ENCODE results near the gene BSDC1. TPM values are rescaled to one million over a fixed set of nuclear protein-coding genes. Genes with fewer than 3 reads are reported as not detected.
"Not testable (repeated sequence)": the region's sequence is repeated elsewhere in the genome, so short reads cannot be mapped to it uniquely, and the experiment has no call there.

Gene BSDC1
- total RNA-seq, 1 experiment from 2014 or later: 74.0 TPM

DNA sequence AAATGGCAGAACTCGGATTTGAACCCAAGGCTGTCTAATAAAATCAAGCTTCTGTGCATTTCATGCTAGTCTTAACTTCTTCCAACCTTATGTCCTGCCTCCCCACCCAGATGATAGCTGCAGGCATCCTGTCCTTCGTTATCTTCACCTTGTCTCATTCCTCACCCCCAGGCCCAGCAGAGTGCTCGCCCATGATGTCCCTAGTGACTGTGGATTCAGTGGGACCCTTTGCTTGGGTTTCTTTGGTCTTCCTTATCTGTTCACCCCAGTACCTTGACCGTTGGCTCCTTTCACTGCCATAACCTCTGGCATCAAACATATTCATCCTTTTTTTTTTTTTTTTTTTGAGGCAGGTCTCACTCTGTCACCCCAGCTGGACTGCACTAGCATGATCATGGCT is 5.6 kb upstream of the BSDC1 start:
- H3K27me3 ChIP-seq (ENCODE audit: insufficient read depth, low read depth): no peaks in the 10 kb centered on the region
- H3K27ac ChIP-seq: no peak overlapping the region
- no peak for DNase-seq
- H3K9me3 ChIP-seq (ENCODE audit: insufficient read depth, low read depth): no peaks in the 10 kb centered on the region
- ChIA-PET CTCF (interaction anchor here (0.7 to 0.9 kb wide), 2 partner anchors 110 to 957 kb away, joined by 5 to 10 read pairs; no protein-coding TSS in a partner anchor), POLR2A (ENCODE audit: unreplicated experiment) (no interaction called here)
- no peak overlapping the region for H3K4me2 ChIP-seq
- no peak overlapping the region for H2AFZ ChIP-seq
- TF ChIP-seq, protein P1, sequence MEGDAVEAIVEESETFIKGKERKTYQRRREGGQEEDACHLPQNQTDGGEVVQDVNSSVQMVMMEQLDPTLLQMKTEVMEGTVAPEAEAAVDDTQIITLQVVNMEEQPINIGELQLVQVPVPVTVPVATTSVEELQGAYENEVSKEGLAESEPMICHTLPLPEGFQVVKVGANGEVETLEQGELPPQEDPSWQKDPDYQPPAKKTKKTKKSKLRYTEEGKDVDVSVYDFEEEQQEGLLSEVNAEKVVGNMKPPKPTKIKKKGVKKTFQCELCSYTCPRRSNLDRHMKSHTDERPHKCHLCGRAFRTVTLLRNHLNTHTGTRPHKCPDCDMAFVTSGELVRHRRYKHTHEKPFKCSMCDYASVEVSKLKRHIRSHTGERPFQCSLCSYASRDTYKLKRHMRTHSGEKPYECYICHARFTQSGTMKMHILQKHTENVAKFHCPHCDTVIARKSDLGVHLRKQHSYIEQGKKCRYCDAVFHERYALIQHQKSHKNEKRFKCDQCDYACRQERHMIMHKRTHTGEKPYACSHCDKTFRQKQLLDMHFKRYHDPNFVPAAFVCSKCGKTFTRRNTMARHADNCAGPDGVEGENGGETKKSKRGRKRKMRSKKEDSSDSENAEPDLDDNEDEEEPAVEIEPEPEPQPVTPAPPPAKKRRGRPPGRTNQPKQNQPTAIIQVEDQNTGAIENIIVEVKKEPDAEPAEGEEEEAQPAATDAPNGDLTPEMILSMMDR (conservative IDR thresholded peaks at IDR 0.05): no peak
- no peak for TF ChIP-seq EZH2 (IDR thresholded peaks at IDR 0.05; ENCODE audit: low read depth)
- intact Hi-C loops (cut with micrococcal nuclease; ENCODE audit: unreplicated experiment): loop anchor here (5.0 to 10.0 kb wide), 3 partner anchors 175 to 697 kb away; partner anchors contain the start of genes EIF3I, RBBP4, TMEM234 and ZBTB8OS
- H3K4me1 ChIP-seq (replicated peaks; ENCODE audit: insufficient read depth): peaks cover 10% of the 10 kb centered on the region; the same call in 1 of the 2 replicates
- no peaks in the 10 kb centered on the region for H3K9me2 ChIP-seq (ENCODE audit: insufficient read depth)
- H3F3A ChIP-seq (ENCODE audit: insufficient read depth, low read depth): peaks cover 4% of the 10 kb centered on the region; the same call in 1 of the 2 replicates
- no peaks in the 10 kb centered on the region for H4K20me1 ChIP-seq (ENCODE audit: insufficient read depth)
- H3K4me3 ChIP-seq: no peak overlapping the region
- BruUV-seq (replicated peaks): no TSS peak
- no peaks in the 10 kb centered on the region; the same call in 1 of the 2 replicates for H3K79me2 ChIP-seq (ENCODE audit: low read depth)
- H3K36me3 ChIP-seq (ENCODE audit: low read depth): no peaks in the 10 kb centered on the region

DNA sequence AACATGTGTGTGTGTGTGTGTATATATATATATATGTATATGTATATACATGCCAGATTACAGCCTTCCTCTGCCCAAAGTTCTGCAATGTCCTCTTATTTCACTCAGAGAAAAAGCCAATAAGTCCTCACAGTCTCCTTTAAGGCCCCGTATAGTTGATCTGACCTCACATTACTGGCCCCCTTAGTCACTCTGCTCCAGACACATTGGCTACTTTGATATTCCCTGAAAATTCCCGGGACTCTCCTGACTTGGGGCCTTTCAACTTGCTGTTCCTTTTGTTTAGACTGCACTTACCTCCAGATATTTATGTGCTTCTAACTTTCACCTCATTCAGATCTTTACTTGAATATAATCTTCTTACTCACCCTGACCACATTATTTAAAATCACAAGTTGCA is 4.2 kb upstream of the BSDC1 start:
- ChIA-PET POLR2A (ENCODE audit: unreplicated experiment) (no interaction called here), CTCF (no interaction called here)
- H3F3A ChIP-seq (ENCODE audit: insufficient read depth, low read depth): peaks cover 6% of the 10 kb centered on the region; the same call in 1 of the 2 replicates
- no peak overlapping the region for H3K27ac ChIP-seq
- no peaks in the 10 kb centered on the region for H3K9me2 ChIP-seq (ENCODE audit: insufficient read depth)
- no peak overlapping the region for H3K4me2 ChIP-seq
- H3K9me3 ChIP-seq (ENCODE audit: insufficient read depth, low read depth): no peaks in the 10 kb centered on the region
- H3K36me3 ChIP-seq (ENCODE audit: low read depth): no peaks in the 10 kb centered on the region
- intact Hi-C loops (cut with micrococcal nuclease; ENCODE audit: unreplicated experiment): loop anchor here (10.0 kb wide), 1 partner anchor 174 kb away; the partner anchor contains the start of genes EIF3I and TMEM234
- peaks cover 12% of the 10 kb centered on the region for H3K4me1 ChIP-seq (replicated peaks; ENCODE audit: insufficient read depth)
- H2AFZ ChIP-seq: no peak overlapping the region
- peaks cover 1% of the 10 kb centered on the region; the same call in 1 of the 2 replicates for H4K20me1 ChIP-seq (ENCODE audit: insufficient read depth)
- DNase-seq: no peak
- TF ChIP-seq, protein P1 (conservative IDR thresholded peaks at IDR 0.05): no peak
- TF ChIP-seq EZH2 (IDR thresholded peaks at IDR 0.05; ENCODE audit: low read depth): no peak
- no peak overlapping the region for H3K4me3 ChIP-seq
- H3K79me2 ChIP-seq (ENCODE audit: low read depth): peaks cover 7% of the 10 kb centered on the region
- H3K27me3 ChIP-seq (ENCODE audit: insufficient read depth, low read depth): no peaks in the 10 kb centered on the region
- no TSS peak for BruUV-seq (replicated peaks)

- H3K36me3 ChIP-seq (ENCODE audit: low read depth); CTCF ChIA-PET; H4K20me1 ChIP-seq (ENCODE audit: insufficient read depth); H3K9me2 ChIP-seq (ENCODE audit: insufficient read depth); H3K4me3 ChIP-seq; H3K9me3 ChIP-seq (ENCODE audit: insufficient read depth, low read depth); DNase-seq; H2AFZ ChIP-seq; BruUV-seq (replicated peaks); H3K27me3 ChIP-seq (ENCODE audit: insufficient read depth, low read depth); H3K27ac ChIP-seq; POLR2A ChIA-PET (ENCODE audit: unreplicated experiment); H3F3A ChIP-seq (ENCODE audit: insufficient read depth, low read depth); H3K4me2 ChIP-seq: not testable (repeated sequence)
- intact Hi-C loops (cut with micrococcal nuclease; ENCODE audit: unreplicated experiment): loop anchor here (10.0 kb wide), 1 partner anchor 172 kb away; the partner anchor contains the start of genes EIF3I and TMEM234
- peaks cover 26% of the 10 kb centered on the region for H3K79me2 ChIP-seq (ENCODE audit: low read depth)
- peaks cover 22% of the 10 kb centered on the region for H3K4me1 ChIP-seq (replicated peaks; ENCODE audit: insufficient read depth)
Observed at GRCh38 chr1:32396524-32396923, 2.3 kb upstream of the BSDC1 start.

All from PC-9 (cell line).